ENCODE results near the gene TMEM63A.

GRCh38 chr1:225812488-225813213 is 69.5 kb downstream of the TMEM63A start:
- TF ChIP-seq CTCF (IDR thresholded peaks at IDR 0.05), result no peak
- TF ChIP-seq POLR2A (IDR thresholded peaks at IDR 0.05), result no peak
